Endodermal cell (in vitro differentiated cells): ENCODE results near the gene PIP5K1C. TPM values are rescaled to one million over a fixed set of nuclear protein-coding genes. Genes with fewer than 3 reads are reported as not detected.
"Not testable (repeated sequence)": the region's sequence is repeated elsewhere in the genome, so short reads cannot be mapped to it uniquely, and the experiment has no call there.

ENCODE experiments used
- DNase-seq: peaks from one replicate; pipeline ENCODE4 v3.0.0-alpha.2; 2017
- H3K27ac ChIP-seq: 2 replicates; pipeline ENCODE4 v1.5.1; 2013; ENCODE audit warnings: mild to moderate bottlenecking, low read depth, low read length, moderate library complexity
- H3K27me3 ChIP-seq: 2 replicates; pipeline ENCODE4 v1.6.1; 2013; ENCODE audit warnings: mild to moderate bottlenecking, low read length, moderate library complexity; ENCODE audit not compliant: insufficient read depth, control insufficient read depth, poor library complexity, severe bottlenecking
- H3K36me3 ChIP-seq: 2 replicates; pipeline ENCODE4 v1.7.0; 2013; ENCODE audit warnings: mild to moderate bottlenecking, low read length, moderate library complexity; ENCODE audit not compliant: control insufficient read depth, insufficient read depth
- H3K4me1 ChIP-seq: one replicate; pipeline ENCODE4 v1.7.0; 2013; ENCODE audit warnings: low read length; ENCODE audit not compliant: control insufficient read depth, insufficient read depth
- H3K4me3 ChIP-seq: 2 replicates; pipeline ENCODE4 v1.5.1; 2013; ENCODE audit warnings: mild to moderate bottlenecking, low read length, moderate library complexity
- H3K9ac ChIP-seq: 2 replicates; pipeline ENCODE4 v1.6.1; 2013; ENCODE audit warnings: mild to moderate bottlenecking, low read length, moderate library complexity; ENCODE audit not compliant: poor library complexity, severe bottlenecking; ENCODE audit errors: extremely low read depth
- H3K9me3 ChIP-seq: 2 replicates; pipeline ENCODE4 v1.6.1; 2013; ENCODE audit warnings: mild to moderate bottlenecking, low read length, moderate library complexity; ENCODE audit not compliant: control insufficient read depth
- H3K27ac Mint-ChIP-seq: 2 replicates; pipeline ENCODE4 v1.8.0; 2020; ENCODE audit warnings: mixed read lengths
- H3K27me3 Mint-ChIP-seq: 2 replicates; pipeline ENCODE4 v1.8.0; 2021; ENCODE audit warnings: mild to moderate bottlenecking, mixed read lengths; ENCODE audit not compliant: insufficient read depth
- H3K36me3 Mint-ChIP-seq: 2 replicates; pipeline ENCODE4 v1.8.0; 2020; ENCODE audit warnings: low read depth, mixed read lengths
- H3K4me1 Mint-ChIP-seq: 2 replicates; pipeline ENCODE4 v1.8.0; 2020; ENCODE audit warnings: mixed read lengths
- H3K4me3 Mint-ChIP-seq: 2 replicates; pipeline ENCODE4 v1.8.0; 2020; ENCODE audit warnings: mild to moderate bottlenecking, moderate library complexity, mixed read lengths
- H3K9me3 Mint-ChIP-seq: 2 replicates; pipeline ENCODE4 v1.8.0; 2020; ENCODE audit warnings: mild to moderate bottlenecking, mixed read lengths
- WGBS, 2 experiments: methylation state at CpG; one replicate each; pipeline versions ENCODE4 v1.1.5 to v1.1.7; 2013; ENCODE audit warnings: missing lambda C conversion rate in 2 of 2, mixed read lengths in 1 of 2; ENCODE audit not compliant: insufficient coverage in 1 of 2, insufficient read length in 1 of 2; 5-methylcytosine and 5-hydroxymethylcytosine counted together
- total RNA-seq, 2 donors: library from RNA; stranded (reverse); fragmentation: NEBNext Ultra II Directional in 1 of 2; extraction: Animal tissue kit (Norgen Biotek cat#: 25700) in 1 of 2; gene quantifications; 2 replicates in 1 of 2; 3 replicates in 1 of 2; pipeline ENCODE4 v1.2.1, GENCODE V29; 2021
- TF ChIP-seq, protein P1 (sequence below): fragments of 200-600 bp; sonication (generic); conservative IDR thresholded peaks from 2 replicates; pipeline ENCODE4 v1.5.0; 2021; ENCODE audit warnings: antibody characterized with exemption, mild to moderate bottlenecking

The PIP5K1C gene
- total RNA-seq, 2 donors from 2014 or later: 43.5 to 51.5 TPM

DNA sequence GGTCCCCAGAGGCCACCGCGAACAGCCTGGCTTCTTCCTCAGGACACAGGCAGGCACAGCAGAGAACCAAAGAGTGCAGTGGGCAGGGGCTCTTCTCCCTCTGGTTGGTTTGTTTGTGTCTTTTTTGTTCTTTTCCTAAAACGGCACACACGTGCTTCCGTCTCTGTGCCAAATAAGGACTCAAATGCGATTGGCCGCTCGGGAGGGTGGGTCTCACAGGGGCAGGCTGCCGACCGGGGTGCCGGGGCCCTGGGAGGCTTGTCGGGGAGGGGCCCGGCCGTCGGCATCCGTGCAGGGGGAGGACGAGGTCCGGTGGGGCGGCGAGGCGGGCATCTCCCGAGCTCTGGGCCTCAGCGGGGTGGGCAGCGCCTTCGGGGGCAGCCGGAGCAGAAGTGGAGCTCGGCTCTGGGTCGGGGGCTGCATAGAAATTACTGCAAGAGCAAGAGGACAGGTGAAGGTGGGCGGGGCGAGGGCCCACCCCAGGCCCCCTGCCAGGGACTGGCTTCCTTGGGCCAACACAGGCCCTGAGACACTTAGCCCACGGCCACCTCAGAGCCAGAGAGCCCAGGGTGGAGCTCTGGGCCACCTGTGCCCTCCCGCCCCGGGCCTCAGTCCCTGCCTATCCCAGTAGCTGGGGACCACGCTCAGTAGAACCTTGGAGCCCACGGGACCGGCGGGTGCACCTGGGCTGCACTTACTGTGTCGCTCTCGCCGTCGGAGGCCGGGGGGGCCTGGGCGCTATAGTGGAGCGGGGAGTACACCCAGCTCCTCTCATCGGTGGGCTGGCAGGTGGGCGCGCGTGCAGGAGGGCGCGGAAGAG, 67.3 kb downstream of the PIP5K1C start:
- Histone ChIP-seq H3K4me3 (no peak overlapping the region), H3K9me3 (no peaks in the 10 kb centered on the region), H3K36me3 (no peaks in the 10 kb centered on the region), H3K27ac (no peak overlapping the region), H3K4me1 (no peaks in the 10 kb centered on the region), H3K9ac (no peak overlapping the region), H3K27me3 (no peaks in the 10 kb centered on the region)
- H3K27me3 Mint-ChIP-seq: no peaks in the 10 kb centered on the region
- DNase-seq: no peak
- no peaks in the 10 kb centered on the region for H3K4me1 Mint-ChIP-seq
- H3K4me3 Mint-ChIP-seq: no peak overlapping the region
- TF ChIP-seq, protein P1, sequence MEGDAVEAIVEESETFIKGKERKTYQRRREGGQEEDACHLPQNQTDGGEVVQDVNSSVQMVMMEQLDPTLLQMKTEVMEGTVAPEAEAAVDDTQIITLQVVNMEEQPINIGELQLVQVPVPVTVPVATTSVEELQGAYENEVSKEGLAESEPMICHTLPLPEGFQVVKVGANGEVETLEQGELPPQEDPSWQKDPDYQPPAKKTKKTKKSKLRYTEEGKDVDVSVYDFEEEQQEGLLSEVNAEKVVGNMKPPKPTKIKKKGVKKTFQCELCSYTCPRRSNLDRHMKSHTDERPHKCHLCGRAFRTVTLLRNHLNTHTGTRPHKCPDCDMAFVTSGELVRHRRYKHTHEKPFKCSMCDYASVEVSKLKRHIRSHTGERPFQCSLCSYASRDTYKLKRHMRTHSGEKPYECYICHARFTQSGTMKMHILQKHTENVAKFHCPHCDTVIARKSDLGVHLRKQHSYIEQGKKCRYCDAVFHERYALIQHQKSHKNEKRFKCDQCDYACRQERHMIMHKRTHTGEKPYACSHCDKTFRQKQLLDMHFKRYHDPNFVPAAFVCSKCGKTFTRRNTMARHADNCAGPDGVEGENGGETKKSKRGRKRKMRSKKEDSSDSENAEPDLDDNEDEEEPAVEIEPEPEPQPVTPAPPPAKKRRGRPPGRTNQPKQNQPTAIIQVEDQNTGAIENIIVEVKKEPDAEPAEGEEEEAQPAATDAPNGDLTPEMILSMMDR: no peak
- peaks cover 17% of the 10 kb centered on the region for H3K36me3 Mint-ChIP-seq
- peak overlapping the region; percentile 39 for H3K27ac Mint-ChIP-seq
- no peaks in the 10 kb centered on the region for H3K9me3 Mint-ChIP-seq
- 90 to 95% methylated on average over 11 to 50 of the region's 50 CpGs for WGBS, 2 experiments

DNA sequence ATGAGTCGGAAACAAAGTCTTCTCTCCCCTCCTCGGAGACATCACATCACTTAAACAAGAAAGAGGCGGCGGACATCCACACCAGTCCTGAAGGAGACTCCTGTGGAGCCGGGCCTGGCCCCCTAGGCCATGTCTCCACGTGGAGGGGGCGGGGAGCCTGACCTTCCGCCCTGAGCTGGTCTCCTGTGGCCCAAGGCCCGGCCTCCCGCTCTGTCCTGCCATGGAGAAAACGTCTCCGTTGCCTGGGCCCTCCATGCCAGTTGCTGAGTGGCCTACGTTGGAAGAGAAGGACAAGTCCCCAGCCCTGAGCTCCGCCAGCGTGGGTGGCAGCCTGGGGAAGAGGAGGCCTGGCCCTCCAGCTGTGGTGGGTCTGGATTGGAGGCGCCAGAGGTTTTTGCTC, 68.2 kb downstream of the PIP5K1C start:
- Histone ChIP-seq H3K4me1 (no peaks in the 10 kb centered on the region), H3K9me3 (no peaks in the 10 kb centered on the region), H3K27ac (no peak overlapping the region), H3K36me3 (no peaks in the 10 kb centered on the region), H3K27me3 (no peaks in the 10 kb centered on the region), H3K4me3 (no peak overlapping the region), H3K9ac (no peak overlapping the region)
- Mint-ChIP-seq H3K4me1 (no peaks in the 10 kb centered on the region), H3K9me3 (no peaks in the 10 kb centered on the region), H3K27ac (no peak overlapping the region), H3K27me3 (no peaks in the 10 kb centered on the region), H3K36me3 (peaks cover 17% of the 10 kb centered on the region), H3K4me3 (no peak overlapping the region)
- DNase-seq: no peak
- TF ChIP-seq, protein P1: no peak
- 93 to 100% methylated on average over 2 to 16 of the region's 16 CpGs for WGBS, 2 experiments

DNA sequence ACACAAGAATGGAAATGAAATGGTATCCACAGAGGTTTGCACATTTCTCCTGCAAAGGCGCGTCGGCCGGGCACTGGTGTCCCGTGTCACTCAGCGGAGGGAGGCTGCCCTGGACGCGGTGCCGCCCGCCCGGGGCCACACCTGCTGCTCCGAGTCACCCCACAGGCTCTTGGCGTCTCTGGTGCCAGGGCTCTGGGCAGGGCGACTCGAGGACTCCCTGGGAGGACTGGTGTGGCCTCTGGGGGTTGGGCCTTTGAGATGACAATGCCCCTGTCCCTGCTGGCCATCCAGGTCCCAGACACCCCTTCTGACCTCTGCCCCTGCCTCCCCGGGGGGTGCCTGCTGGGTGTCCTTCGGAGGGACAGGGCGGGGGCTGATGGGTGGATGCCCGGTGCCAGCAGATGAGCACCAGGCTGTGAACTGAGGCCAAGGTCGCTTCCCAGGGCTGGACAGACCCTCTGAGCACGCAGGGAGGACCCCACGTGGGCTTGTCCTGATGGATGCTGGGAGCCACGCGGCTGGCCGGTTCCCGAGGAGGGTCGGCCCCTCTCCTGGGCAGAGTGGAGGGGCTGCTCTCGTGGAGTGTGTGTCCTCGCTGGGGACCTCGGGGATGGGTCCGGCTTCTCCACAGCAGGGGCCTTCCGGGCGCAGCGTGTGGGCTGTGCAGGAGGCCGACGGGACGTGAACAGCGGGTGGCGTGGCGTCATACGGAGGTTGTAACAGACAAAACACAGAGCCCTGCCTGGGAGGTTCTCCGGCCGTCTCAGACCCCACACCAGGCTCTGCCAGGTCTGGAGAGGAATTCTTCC, 69.0 kb downstream of the PIP5K1C start:
- Mint-ChIP-seq H3K27ac (no peak overlapping the region), H3K4me3 (no peak overlapping the region), H3K36me3 (peaks cover 13% of the 10 kb centered on the region), H3K27me3 (no peaks in the 10 kb centered on the region), H3K9me3 (no peaks in the 10 kb centered on the region), H3K4me1 (no peaks in the 10 kb centered on the region)
- H3K4me1 ChIP-seq: no peaks in the 10 kb centered on the region
- TF ChIP-seq, protein P1: no peak
- 90 to 92% methylated on average over 29 to 43 of the region's 43 CpGs for WGBS, 2 experiments
- DNase-seq: no peak
- H3K27ac ChIP-seq: no peak overlapping the region
- no peaks in the 10 kb centered on the region for H3K9me3 ChIP-seq
- no peaks in the 10 kb centered on the region for H3K36me3 ChIP-seq
- no peak overlapping the region for H3K4me3 ChIP-seq
- no peak overlapping the region for H3K9ac ChIP-seq
- no peaks in the 10 kb centered on the region for H3K27me3 ChIP-seq

DNA sequence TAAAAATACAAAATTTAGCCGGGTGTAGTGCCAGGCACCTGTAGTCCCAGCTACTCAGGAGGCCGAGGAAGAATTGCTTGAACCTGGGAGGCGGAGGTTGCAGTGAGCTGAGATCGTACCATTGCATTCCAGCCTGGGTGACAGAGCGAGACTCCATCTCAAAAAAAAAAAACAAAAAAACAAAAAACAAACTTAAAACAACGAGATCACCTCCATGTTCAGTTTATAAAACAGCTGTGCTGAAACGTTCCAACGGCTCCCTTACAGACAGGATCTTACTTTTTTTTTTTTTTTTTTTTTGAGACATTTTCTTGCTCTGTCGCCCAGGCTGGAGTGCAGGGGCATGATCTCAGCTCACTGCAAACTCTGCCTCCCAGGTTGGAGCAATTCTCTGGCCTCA, 71.5 kb downstream of the PIP5K1C start:
- H3K9me3 Mint-ChIP-seq, H3K36me3 ChIP-seq, H3K4me1 ChIP-seq, H3K27me3 Mint-ChIP-seq, H3K4me3 ChIP-seq, H3K9me3 ChIP-seq, DNase-seq, H3K27ac Mint-ChIP-seq, H3K9ac ChIP-seq, H3K4me1 Mint-ChIP-seq, H3K27ac ChIP-seq, H3K4me3 Mint-ChIP-seq, H3K27me3 ChIP-seq: not testable (repeated sequence)
- peaks cover 13% of the 10 kb centered on the region for H3K36me3 Mint-ChIP-seq
- WGBS, 2 experiments: 86 to 87% methylated on average over 7 to 9 of the region's 9 CpGs
